ENCODE measurements around the gene NPC1L1.

DNA sequence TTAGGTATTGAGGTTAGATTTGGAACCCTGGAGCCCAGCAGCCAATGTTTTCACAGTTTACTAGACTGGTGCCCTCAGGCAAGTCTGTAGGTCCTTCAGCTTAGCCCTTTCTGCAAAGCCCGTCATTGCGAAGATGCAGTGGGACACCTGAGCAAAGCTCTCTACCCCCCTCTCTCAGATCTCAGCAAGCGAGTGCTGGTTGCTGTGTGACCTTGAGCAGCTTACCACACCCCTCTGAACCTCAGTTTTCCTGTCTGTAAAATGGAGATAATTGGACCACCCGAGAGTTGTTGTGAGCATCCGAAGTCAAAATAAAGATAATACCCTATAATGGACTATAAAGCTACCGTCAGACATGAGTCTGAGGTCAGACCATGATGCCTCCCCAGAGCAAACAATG is 3.7 kb downstream of the NPC1L1 start:
- no peak for TF ChIP-seq POLR2AphosphoS5 (IDR thresholded peaks at IDR 0.05; ENCODE audit: borderline replicate concordance, low read depth, low read length)
- no peak for TF ChIP-seq EZH2 (IDR thresholded peaks at IDR 0.05)
- TF ChIP-seq FOXP2 (optimal IDR thresholded peaks at IDR 0.05; ENCODE audit: control extremely low read depth, extremely low read length, insufficient read depth): no peak

Measured in SK-N-MC (cell line).